ENCODE measurements around the gene RALGAPB.

Gene RALGAPB

DNA sequence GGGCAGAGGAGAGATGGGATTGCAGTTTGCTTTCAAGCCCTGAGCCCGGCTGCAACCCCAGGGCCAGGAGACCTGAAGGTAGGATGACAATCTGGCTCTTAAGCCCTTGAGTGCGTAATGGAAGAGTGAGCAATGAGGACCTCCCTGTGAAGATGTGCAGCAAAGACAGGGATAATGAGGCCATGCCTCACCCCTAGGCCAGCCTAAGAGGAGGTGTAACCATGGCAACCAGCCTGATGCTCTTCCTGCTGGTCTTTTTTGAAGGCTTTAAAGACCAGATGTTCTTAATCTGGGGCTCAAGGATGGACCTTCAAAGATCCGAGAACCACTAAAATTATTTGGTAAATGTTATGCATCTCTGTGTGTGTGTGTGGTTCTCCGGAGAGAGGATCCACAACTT lies 137.2 kb downstream of the RALGAPB start:
- TF ChIP-seq, protein P1, sequence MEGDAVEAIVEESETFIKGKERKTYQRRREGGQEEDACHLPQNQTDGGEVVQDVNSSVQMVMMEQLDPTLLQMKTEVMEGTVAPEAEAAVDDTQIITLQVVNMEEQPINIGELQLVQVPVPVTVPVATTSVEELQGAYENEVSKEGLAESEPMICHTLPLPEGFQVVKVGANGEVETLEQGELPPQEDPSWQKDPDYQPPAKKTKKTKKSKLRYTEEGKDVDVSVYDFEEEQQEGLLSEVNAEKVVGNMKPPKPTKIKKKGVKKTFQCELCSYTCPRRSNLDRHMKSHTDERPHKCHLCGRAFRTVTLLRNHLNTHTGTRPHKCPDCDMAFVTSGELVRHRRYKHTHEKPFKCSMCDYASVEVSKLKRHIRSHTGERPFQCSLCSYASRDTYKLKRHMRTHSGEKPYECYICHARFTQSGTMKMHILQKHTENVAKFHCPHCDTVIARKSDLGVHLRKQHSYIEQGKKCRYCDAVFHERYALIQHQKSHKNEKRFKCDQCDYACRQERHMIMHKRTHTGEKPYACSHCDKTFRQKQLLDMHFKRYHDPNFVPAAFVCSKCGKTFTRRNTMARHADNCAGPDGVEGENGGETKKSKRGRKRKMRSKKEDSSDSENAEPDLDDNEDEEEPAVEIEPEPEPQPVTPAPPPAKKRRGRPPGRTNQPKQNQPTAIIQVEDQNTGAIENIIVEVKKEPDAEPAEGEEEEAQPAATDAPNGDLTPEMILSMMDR (IDR thresholded peaks at IDR 0.05; ENCODE audit: insufficient read depth, low read depth, low read length, missing control alignments): no peak
- H3K4me3 ChIP-seq (ENCODE audit: low read length): no peak overlapping the region
- DNase-seq (ENCODE audit: low read depth): no peak

DNA sequence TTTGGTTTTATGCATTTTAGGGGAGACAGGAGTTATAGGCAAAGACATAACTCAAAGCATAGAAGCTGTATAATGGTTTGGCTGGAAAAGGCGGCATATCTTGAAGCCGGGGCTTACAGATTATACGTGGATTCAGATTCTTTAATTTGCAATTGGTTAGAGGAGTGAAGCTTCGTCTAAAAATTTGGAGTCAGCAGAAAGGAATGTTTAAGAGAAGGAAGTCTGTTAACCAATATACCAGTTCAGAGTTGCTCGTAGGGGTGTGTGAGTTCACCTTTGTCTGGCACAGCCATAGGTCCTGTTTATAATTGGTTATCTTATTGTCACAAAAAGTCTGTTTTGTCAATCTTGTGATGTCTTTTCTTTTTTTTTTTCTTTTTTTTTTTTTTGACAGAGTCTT lies 137.9 kb downstream of the RALGAPB start:
- DNase-seq (ENCODE audit: low read depth): peak; percentile 70
- TF ChIP-seq, protein P1 (IDR thresholded peaks at IDR 0.05; ENCODE audit: insufficient read depth, low read depth, low read length, missing control alignments): no peak
- no peak overlapping the region for H3K4me3 ChIP-seq (ENCODE audit: low read length)

DNA sequence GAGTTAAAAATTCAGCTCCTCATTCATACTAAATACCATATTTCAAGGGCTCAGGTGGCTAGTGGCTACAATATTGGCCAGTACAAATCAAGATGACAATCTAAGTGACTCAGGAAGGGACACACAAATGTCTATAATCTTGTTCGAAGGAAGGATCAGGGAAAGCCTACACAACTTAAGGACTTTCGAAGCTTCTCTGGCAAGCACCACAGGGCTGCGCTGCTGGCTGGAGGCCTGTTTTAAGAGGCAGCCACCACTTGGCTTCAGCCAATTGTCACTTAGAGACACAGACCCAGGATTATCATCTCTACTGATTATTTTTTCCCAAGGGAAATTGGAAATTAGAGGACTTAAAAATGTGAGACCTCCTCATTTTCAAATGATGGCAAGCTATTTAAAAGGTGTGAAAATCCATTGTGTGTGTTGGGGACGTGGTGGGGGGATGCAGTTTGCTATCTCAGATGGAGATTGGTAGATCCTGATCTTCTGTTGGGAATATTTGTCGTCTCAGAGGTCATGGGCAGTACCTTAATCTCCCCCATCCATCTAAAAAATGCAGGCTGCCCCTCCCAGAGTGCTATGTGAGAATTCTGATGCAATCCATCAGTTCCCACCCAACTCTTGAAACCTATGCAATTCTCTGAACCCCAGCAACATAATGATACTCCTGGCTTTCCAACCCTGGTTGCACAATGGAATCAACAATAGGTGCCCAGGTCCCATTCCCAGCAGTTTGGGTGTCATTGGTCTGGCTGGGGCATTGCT lies 140.3 kb downstream of the RALGAPB start:
- TF ChIP-seq, protein P1 (IDR thresholded peaks at IDR 0.05; ENCODE audit: insufficient read depth, low read depth, low read length, missing control alignments): no peak
- no peak overlapping the region for H3K4me3 ChIP-seq (ENCODE audit: low read length)
- DNase-seq (ENCODE audit: low read depth): no peak

DNA sequence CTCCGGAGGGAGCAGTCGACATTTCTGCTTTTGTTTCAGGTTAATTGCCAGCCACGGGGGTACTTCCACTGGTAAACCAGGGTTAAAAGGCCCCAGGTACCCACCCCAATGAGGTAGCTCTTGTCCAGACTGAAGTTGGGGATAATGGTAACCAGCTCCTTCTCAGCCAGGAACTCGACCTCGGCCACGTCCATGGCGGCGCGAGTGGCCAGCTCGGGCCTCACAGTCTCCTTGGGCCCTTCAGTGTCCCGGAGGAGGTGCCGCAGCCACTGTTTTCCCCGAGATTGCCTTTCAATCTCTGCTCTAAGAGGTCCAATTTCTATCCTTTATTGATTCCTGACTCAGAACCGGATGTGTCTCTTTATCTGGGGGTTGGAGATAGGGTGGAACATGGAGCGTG lies 142.6 kb downstream of the RALGAPB start:
- H3K4me3 ChIP-seq (ENCODE audit: low read length): no peak overlapping the region
- no peak for DNase-seq (ENCODE audit: low read depth)
- TF ChIP-seq, protein P1 (IDR thresholded peaks at IDR 0.05; ENCODE audit: insufficient read depth, low read depth, low read length, missing control alignments): no peak

DNA sequence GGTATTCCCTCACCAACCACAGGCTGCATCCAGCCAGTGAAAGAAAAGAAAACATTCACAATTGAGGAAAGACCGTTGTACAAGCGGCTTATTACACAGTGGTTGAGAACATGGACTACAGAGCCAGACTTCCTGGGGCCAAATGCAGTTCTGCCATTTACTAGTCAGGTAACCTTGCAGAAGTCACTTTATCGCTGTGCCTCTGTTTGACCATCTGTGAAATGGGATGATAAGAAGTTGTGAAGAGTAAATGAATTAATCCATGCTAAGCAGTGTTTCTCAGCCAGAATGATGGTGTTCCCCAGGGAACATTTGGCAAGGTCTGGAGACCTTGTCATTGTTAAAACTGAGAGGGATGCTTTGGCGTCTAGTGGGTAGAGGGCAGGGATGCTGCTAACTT lies 143.8 kb downstream of the RALGAPB start:
- TF ChIP-seq, protein P1 (IDR thresholded peaks at IDR 0.05; ENCODE audit: insufficient read depth, low read depth, low read length, missing control alignments): no peak
- no peak for DNase-seq (ENCODE audit: low read depth)
- H3K4me3 ChIP-seq (ENCODE audit: low read length): no peak overlapping the region

DNA sequence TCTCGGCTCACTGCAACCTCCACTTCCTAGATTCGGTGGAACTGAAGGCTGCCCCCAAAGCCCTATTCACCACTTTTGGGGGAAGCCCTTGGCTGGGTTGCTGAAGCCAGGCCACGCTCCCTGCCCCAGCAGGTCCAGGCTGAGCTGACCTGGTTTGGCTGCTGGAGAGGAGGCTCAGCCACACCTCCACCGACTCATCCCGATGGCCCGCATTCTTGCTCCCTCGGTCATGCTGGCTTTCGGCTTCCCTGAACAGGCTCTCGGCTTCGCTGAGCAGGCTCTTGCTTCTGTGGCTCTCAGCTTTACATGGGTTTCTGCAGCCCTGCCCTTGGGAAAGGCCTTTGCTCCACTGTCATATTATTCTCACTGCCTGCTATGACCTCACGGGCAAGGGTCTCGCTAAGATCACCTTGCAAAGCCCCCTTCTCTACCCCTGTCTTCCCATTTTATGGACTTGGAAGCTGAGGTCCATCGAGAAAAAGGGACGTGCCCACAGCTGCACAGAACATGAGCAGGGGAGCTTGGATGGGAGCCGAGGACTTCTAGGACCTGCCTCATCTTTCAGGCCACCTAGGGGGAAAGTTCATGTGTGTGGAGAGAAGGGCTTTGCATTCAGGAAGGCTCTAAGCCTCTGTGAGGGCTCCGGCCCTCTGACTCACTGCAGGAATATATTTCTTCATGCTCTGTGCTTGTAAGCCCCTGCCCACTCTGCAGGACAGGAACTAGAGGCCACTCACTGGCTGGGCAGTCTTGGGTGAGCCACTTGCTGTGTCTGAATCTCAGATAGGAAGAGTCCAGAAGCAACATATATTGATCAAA lies 144.6 kb downstream of the RALGAPB start:
- peak; percentile 92 for DNase-seq (ENCODE audit: low read depth)
- TF ChIP-seq, protein P1 (IDR thresholded peaks at IDR 0.05; ENCODE audit: insufficient read depth, low read depth, low read length, missing control alignments): no peak
- no peak overlapping the region for H3K4me3 ChIP-seq (ENCODE audit: low read length)

Data from epithelial cell of esophagus (primary cell).